Activated CD8-positive, alpha-beta memory T cell treated with anti-CD3 and anti-CD28 coated beads for 36 hours (primary cell): ENCODE results near the gene MGAT4B. TPM values are rescaled to one million over a fixed set of nuclear protein-coding genes. Genes with fewer than 3 reads are reported as not detected.

Experiments used
- CTCF ChIA-PET: fragments of 350-600 bp; sonication (Branson Sonifier 250); formaldehyde crosslinking; loops from one replicate; lab custom pipeline; 2021; ENCODE audit warnings: antibody characterized with exemption; lab: Charles Lee
- POLR2A ChIA-PET: fragments of 350-600 bp; sonication (Branson Sonifier 250); formaldehyde crosslinking; loops from one replicate; lab custom pipeline; 2021; ENCODE audit warnings: antibody characterized with exemption; lab: Charles Lee
- total RNA-seq, 2 experiments: library from RNA; stranded (reverse); gene quantifications; one replicate each; pipeline ENCODE4 v1.2.3, GENCODE V29; 2021

The MGAT4B gene
- total RNA-seq, 2 experiments from 2014 or later = 94.7 to 99.9 TPM

DNA sequence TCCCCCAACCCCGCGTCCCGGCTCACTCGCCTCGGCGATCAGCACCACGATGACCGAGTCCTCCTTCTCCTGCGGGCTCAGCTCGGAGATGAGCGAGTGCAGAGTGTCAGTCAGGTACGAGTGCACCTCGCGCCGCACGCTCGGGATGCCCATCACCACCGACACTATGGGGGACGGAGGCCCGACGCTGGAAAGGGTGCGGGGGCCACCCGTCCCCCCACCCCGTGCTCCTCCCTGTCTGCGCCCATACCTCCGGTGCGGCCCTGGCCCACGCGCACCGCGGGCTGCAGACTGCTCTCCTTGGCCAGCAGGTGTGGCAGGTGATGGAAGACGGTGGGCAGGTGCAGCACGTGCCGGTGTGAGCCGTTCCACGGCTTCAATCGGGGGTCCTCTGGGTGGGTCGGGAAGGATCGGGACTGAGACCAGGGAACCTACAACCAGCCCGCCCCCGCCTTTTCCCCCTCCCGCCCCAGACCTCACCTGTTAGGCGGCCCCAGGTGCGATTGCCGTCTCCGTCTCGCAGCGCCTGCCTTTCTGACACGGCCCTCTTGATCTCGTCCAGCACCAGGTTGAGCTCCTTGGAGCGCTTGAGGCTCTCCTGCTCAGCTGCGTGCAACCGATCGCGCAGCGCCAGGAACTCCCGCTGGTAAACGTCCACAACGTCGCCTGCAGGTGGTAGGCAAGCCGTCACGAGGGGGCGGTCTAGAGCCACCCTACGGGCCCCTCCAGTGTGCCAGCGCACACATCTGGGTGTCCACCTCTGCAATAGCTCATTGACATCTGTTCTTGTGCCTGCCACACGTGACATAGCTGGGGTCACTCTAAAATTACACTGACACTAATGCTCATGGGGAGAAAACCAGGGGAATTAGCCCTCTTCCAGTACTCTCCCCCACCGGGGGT lies 5.1 kb downstream of the MGAT4B start:
- POLR2A ChIA-PET = interaction anchor here (0.5 to 0.6 kb wide), 3 partner anchors 17 to 105 kb away, joined by 3 to 4 read pairs (median 4); partner anchors contain the start of gene SQSTM1
- CTCF ChIA-PET = interaction anchor here (0.6 to 2.1 kb wide), 20 partner anchors 10 to 106 kb away, joined by 3 to 13 read pairs (median 4); partner anchors contain the start of genes SQSTM1 and TBC1D9B

DNA sequence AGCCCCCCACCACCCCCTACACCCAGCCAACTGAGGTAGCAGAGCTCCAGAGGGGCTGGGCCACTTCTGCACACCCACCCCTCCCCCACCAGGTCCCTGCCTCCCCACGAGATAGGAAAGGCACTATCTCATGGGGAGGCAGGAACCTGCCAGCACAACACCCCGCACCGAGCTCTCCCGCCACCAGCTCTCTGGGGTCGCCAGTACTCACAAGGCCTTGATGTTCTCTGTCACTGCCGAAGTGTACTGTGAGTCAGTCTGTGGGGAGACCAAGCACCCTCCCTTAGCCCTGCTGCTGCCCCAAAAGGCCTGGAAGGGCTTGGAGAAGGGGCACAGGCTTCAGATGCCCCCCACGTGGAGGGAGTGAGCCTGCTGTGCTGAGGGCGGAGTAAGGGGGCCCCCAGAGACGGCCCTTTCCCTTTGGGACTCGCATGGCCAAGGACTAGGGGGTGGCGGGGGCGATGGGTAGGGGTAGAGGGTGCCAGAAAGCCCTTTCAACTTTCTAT lies 5.9 kb downstream of the MGAT4B start:
- POLR2A ChIA-PET = interaction anchor here (0.6 kb wide), 1 partner anchor 17 kb away, joined by 4 read pairs; no protein-coding TSS in a partner anchor
- CTCF ChIA-PET = interaction anchor here (1.3 to 1.7 kb wide), 2 partner anchors 36 to 45 kb away, joined by 3 to 4 read pairs; no protein-coding TSS in a partner anchor

DNA sequence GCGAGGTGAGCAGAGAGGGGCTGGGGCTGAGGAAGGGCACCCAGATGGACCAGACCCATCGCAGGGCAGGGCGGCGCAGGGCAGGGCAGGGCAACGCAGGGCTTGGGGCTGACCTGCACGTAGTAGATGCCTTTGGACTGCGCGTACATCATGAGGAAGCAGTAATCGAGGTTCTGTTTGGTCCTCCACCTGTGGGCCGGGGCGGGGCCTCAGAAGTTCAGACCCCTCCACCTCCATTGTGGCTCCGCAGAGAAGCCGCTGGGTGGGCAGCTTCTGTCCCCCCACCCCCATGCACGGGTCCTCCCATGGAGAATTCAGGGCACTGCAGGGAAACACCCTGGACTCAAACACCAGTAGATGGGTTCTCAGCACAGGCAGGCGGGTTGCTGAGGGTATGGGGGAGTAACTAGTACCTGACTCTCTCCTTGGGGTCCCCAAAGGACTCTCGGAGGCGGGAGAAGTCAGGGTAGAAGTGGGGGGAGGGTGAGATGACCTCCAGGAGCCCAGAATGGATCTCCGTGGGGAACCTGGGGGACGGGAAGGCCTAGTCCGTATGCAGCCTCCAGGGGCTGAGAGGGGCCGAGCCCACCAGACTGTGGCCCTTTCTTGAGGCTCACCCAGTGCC lies 6.5 kb downstream of the MGAT4B start:
- ChIA-PET CTCF (no interaction called here), POLR2A (no interaction called here)

DNA sequence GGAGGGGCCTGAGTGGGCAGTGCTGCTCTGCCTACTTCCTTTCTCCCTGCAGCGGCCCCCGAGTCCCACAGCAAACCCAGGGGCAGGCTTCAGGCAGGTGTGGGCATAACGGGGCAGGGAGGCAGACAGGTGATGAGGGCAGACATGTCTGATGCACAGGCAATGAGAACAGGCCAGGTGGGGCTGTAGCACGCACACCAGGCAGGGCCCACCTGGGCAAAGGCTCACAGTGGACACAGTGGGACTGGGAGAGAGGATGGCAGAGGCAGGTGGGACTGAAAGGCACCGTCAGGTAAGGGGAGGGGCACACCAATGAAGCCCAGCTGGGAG lies 7.1 kb downstream of the MGAT4B start:
- POLR2A ChIA-PET = no interaction called here
- CTCF ChIA-PET = no interaction called here

DNA sequence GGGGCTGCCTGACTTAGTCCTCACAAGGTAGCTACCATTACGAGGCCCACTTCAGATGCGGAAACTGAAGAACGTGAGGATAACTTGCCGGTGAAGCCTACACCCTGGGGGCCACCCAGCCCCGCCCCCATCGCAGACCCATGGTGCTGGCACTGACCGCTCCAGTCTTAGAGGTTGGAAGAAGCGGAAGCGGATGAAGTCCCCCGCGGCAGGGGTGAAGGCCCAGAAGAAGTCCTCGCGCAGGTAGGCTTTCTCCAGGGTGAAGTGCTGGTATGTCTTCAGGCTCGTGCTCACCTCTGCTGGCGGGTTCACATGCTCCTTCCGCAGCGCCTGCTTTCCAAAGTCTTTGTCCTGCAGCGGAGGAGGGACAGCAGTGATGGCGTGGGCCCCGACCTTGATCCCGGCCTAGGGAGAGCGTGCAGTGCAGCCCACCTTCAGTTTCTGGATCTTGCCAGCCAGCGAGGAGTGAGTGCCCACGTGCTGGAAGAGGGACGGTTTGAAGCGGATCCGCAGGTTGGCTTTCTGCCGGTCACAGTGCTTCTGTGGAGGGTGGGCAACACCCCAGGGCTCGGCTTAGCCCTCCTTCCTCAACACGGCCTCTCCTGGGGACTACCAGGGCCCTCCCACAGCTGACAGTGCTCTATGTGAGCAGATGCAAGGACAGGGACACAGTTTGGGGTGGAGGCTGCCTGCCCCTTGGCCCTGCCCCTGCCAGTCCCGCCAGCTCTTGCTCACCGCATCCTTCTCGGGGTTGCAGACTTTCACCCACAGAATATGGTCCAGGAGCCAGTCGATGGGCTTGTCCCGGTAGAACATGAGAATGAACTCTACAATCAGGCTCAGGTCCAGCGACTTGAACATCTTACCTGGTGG lies 7.7 kb downstream of the MGAT4B start:
- POLR2A ChIA-PET = no interaction called here

GRCh38 chr5:179798144-179798770 lies 8.4 kb downstream of the MGAT4B start:
- POLR2A ChIA-PET = interaction anchor here (1.1 kb wide), 1 partner anchor 21 kb away, joined by 3 read pairs; no protein-coding TSS in a partner anchor
- CTCF ChIA-PET = interaction anchor here (1.2 to 5.3 kb wide), 2 partner anchors 35 to 72 kb away, joined by 3 to 23 read pairs; no protein-coding TSS in a partner anchor

More for the DNA sequence above, 7.7 kb downstream of the MGAT4B start:
- CTCF ChIA-PET = interaction anchor here (5.3 kb wide), 1 partner anchor 36 kb away, joined by 23 read pairs; no protein-coding TSS in a partner anchor

DNA sequence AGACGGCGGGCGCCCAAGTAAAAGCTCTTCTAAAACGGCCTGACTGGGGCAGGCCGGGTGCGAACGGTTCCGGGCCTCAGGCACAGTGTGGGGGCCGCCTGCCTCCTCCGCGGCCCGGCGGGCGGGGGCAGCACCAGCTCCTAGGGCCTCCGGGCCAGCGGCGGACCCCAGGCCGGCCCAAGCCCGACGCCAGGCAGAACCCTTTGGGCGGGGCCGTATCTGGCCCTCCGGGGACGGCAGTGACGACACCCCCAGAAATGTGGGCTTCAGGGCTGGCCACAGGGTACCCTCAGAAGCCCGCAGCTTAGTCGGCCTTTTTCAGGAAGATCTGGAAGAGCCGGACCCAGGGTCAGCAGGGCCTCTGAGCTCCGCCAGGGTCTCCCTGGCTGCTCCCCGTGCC lies 8.9 kb downstream of the MGAT4B start:
- ChIA-PET POLR2A (interaction anchor here (1.1 kb wide), 1 partner anchor 22 kb away, joined by 3 read pairs; no protein-coding TSS in a partner anchor), CTCF (interaction anchor here (0.6 to 5.3 kb wide), 5 partner anchors 28 to 116 kb away, joined by 3 to 23 read pairs (median 4); no protein-coding TSS in a partner anchor)

DNA sequence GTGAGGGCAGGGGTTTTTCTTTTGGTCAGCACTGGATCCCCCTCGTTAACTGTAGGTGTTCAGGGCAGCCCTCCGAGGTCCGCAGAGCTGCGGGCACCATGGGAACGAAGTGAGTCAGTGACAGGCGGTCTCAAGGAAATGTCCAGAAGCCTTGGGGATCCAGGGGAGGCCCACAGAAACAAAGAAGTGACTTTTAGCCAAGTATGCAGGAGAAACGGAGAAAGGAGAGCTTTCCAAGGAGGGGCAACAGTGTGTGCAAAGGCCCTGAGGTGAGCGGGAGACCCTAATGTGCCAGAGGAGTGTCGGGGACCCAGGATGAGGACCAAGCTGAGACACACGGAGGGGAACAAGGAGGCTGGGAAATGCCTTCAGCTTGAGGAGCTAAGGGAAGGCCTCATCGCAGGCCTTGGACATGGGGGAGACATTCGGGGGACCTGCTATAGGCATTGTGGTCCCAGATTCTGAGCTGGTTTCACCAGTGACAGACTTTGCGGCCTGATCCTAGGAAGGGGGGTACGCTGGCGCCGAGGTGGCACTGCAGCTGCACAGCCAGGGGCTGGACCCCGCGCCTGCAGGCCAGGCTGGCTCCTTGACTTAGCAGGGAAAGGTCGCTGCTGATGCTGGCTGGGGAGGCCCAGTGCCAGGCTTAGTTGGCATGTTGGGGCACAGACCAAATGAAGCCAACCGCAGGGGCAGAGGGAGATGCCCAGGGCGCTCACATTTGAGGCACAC lies 9.6 kb downstream of the MGAT4B start:
- CTCF ChIA-PET = interaction anchor here (0.6 to 5.3 kb wide), 9 partner anchors 22 to 115 kb away, joined by 3 to 23 read pairs (median 3); no protein-coding TSS in a partner anchor

DNA sequence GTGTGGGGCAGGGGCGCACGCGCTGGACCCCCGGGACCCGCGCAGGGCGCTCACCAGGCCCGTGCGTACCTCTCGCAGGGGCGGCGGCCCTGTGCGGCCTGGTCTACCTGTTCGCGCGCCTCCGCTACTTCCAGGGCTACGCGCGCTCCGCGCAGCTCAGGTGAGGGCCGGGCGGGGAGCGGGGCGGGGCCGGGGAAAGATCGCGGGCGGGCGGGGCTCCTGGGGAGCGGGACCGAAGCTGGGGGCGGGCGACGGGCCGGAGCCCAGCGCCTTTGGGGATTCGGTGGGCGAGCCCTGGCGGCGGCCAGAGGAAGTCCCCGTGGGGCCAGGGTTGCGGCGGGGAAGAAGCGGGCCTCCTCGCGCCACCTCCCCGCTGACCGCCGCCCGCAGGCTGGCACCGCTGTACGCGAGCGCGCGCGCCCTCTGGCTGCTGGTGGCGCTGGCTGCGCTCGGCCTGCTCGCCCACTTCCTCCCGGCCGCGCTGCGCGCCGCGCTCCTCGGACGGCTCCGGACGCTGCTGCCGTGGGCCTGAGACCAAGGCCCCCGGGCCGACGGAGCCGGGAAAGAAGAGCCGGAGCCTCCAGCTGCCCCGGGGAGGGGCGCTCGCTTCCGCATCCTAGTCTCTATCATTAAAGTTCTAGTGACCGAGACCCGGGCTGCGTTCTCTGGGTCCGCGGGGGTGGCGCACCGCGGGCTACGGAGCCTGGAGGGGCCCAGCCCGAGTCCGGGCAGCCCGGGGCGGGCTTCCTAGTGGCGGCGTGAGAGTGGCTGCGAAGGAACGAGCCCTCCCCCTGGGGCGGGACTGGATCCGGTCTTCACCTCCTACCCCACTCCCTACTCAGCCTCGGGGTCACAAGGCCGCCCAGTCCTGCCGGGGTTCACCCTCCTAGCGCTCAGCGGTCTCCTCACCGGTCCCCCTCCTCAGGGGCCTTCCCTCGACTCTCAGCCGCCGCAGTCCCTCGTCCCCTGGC lies 10.5 kb downstream of the MGAT4B start:
- ChIA-PET POLR2A (interaction anchor here (0.5 to 1.2 kb wide), 6 partner anchors 10 to 182 kb away, joined by 3 to 9 read pairs (median 4); partner anchors contain the start of genes HNRNPH1 and MGAT4B), CTCF (interaction anchor here (0.8 to 5.3 kb wide), 7 partner anchors 23 to 61 kb away, joined by 3 to 23 read pairs (median 3); no protein-coding TSS in a partner anchor)

More for the DNA sequence above, 9.6 kb downstream of the MGAT4B start:
- POLR2A ChIA-PET = interaction anchor here (0.5 to 1.2 kb wide), 4 partner anchors 9 to 174 kb away, joined by 3 to 6 read pairs (median 4); partner anchors contain the start of genes HNRNPH1 and MGAT4B

DNA sequence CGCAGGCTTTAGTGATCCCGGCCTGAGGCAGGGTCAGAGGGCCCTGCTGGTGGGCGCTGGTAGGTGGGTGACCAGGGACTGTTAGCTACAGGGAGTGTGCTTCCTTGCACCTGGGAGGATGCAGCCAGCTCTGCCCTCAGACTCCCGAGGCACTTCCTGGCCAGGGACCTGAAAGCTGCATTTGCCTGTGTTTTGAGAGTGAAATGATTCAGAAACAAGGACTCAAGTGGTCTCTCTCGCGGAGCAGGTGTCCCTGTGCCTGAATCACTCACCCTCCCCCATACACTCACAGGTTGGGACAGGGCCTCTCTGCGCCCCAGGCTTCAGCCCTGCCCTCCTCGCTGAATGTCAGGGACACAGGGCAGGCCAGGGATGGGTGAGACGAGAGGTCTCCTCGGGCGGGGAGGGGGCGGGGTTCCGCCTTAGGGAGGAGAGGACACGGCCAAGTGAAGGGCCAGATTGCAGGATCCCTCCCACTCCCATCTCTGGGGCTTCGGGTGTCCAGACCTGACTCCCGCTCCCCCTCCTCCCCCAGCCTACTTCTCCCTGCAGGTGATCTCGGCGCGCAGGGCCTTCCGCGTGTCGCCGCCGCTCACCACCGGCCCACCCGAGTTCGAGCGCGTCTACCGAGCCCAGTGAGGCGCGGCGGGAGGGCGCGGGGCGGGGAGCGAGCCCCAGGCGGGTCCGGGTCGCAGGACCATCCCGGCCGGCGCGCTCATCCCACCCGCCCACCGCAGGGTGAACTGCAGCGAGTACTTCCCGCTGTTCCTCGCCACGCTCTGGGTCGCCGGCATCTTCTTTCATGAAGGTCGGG lies 11.4 kb downstream of the MGAT4B start:
- ChIA-PET POLR2A (interaction anchor here (0.5 to 1.7 kb wide), 4 partner anchors 9 to 40 kb away, joined by 4 to 11 read pairs (median 5); partner anchors contain the start of gene SQSTM1), CTCF (interaction anchor here (0.8 to 5.3 kb wide), 2 partner anchors 32 to 40 kb away, joined by 3 to 23 read pairs; no protein-coding TSS in a partner anchor)

DNA sequence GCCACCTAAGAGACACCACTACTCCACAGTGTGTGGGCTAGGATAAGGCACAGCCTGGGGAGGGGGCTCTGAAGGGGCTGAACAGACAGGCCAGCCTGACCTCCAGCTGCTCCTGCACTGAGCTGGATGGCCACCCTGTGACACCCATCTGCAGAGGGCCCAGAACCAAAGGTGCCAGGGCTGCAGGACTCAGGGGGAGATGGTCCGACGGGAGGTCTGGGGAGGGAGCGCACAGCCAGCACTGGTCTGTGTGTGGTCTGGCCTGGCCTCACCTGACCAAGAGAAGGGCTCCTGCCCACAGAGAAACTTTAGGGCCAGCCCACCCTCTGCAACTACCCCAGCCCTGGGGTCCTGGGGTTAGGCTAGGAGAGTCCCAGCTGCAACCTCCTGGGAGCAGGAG lies 12.1 kb downstream of the MGAT4B start:
- POLR2A ChIA-PET = interaction anchor here (0.5 to 1.7 kb wide), 3 partner anchors 9 to 26 kb away, joined by 4 to 11 read pairs (median 6); partner anchors contain the start of gene SQSTM1

GRCh38 chr5:179794171-179794570 lies 12.5 kb downstream of the MGAT4B start:
- ChIA-PET POLR2A (interaction anchor here (0.6 to 1.7 kb wide), 3 partner anchors 10 to 30 kb away, joined by 4 to 6 read pairs (median 4); partner anchors contain the start of gene SQSTM1), CTCF (interaction anchor here (1.3 to 5.3 kb wide), 2 partner anchors 31 to 62 kb away, joined by 3 to 23 read pairs; no protein-coding TSS in a partner anchor)

More for the DNA sequence above, 12.1 kb downstream of the MGAT4B start:
- CTCF ChIA-PET = interaction anchor here (1.3 to 5.3 kb wide), 2 partner anchors 31 to 62 kb away, joined by 3 to 23 read pairs; no protein-coding TSS in a partner anchor

- CTCF ChIA-PET = interaction anchor here (1.3 to 5.3 kb wide), 2 partner anchors 30 to 63 kb away, joined by 3 to 23 read pairs; no protein-coding TSS in a partner anchor
- POLR2A ChIA-PET = interaction anchor here (0.6 to 1.7 kb wide), 3 partner anchors 10 to 29 kb away, joined by 3 to 6 read pairs (median 4); partner anchors contain the start of gene SQSTM1
Observed at GRCh38 chr5:179793468-179794139, 13.1 kb downstream of the MGAT4B start, which contains the start of gene LTC4S. LTC4S (plus strand) TSS chr5:179793986; CDS start chr5:179794081, 95 bp downstream.
